Measurements from ENCODE around the gene ABT1. TPM values are rescaled to one million over a fixed set of nuclear protein-coding genes. Genes with fewer than 3 reads are reported as not detected.

The ABT1 gene
- polyA plus RNA-seq, 1 of the 3 experiments (the other 2 are of a cell fraction), result 15.4 TPM

- Histone ChIP-seq H3K4me2 (no peak overlapping the region), H3K4me1 (ENCODE audit: control insufficient read depth in 1 of 2, insufficient read depth in 2 of 2, low read depth in 1 of 2, low read length in 1 of 2) (no peaks in the 10 kb centered on the region; a peak in 1 of 4 replicates), H3K9me2 (no peaks in the 10 kb centered on the region), H3F3A (replicated peaks; ENCODE audit: insufficient read depth) (peaks cover 5% of the 10 kb centered on the region), H3K9ac (no peak overlapping the region), H3K4me3 (ENCODE audit: low read depth in 2 of 2, low read length in 1 of 2) (no peak overlapping the region), H4K20me1 (ENCODE audit: insufficient read depth) (no peaks in the 10 kb centered on the region), H3K27ac (ENCODE audit: low read depth in 2 of 2, low read length in 1 of 2) (no peak overlapping the region), H3K36me3 (replicated peaks in 1 of 2; ENCODE audit: control insufficient read depth in 1 of 2, insufficient read depth in 2 of 2, low read length in 1 of 2) (peaks cover 11 to 14% of the 10 kb centered on the region in 2 experiments), H3K27me3 (ENCODE audit: insufficient read depth) (no peaks in the 10 kb centered on the region), H3K9me3 (no peaks in the 10 kb centered on the region), H3K79me2 (ENCODE audit: insufficient read depth) (0 out of 2 replicates have a peak, but pooled peaks cover 4% of the 10 kb centered on the region), H2AFZ (ENCODE audit: low read depth) (no peak overlapping the region)
- TF ChIP-seq NFIC (IDR thresholded peaks at IDR 0.05; ENCODE audit: borderline replicate concordance) (no peak), IRF3 (IDR thresholded peaks at IDR 0.05; ENCODE audit: low read depth, low read length) (no peak), RFX5 (IDR thresholded peaks at IDR 0.05; ENCODE audit: low read length) (no peak), RXRA (IDR thresholded peaks at IDR 0.05; ENCODE audit: borderline replicate concordance, low read depth) (no peak)
- WGBS (ENCODE audit: low lambda C conversion rate), result 34% methylated on average over 3 of the region's 3 CpGs
- ChIA-PET POLR2A (no interaction called here), CTCF (no interaction called here)
- no peak for DNase-seq
Measured at GRCh38 chr6:26604026-26604425, 7.3 kb downstream of the ABT1 start.

GRCh38 chr6:26604797-26605196 lies 8.0 kb downstream of the ABT1 start:
- no peak overlapping the region for H2AFZ ChIP-seq (ENCODE audit: low read depth)
- WGBS (ENCODE audit: low lambda C conversion rate), result 22% methylated on average over 3 of the region's 3 CpGs
- H3K4me1 ChIP-seq (ENCODE audit: control insufficient read depth in 1 of 2, insufficient read depth in 2 of 2, low read depth in 1 of 2, low read length in 1 of 2), result no peaks in the 10 kb centered on the region; a peak in 1 of 4 replicates
- peaks cover 5 to 6% of the 10 kb centered on the region in 2 experiments for H3K36me3 ChIP-seq (replicated peaks in 1 of 2; ENCODE audit: control insufficient read depth in 1 of 2, insufficient read depth in 2 of 2, low read length in 1 of 2)
- CTCF ChIA-PET, result no interaction called here
- no peaks in the 10 kb centered on the region for H3K9me2 ChIP-seq
- H3K9me3 ChIP-seq, result no peaks in the 10 kb centered on the region
- H4K20me1 ChIP-seq (ENCODE audit: insufficient read depth), result no peaks in the 10 kb centered on the region
- DNase-seq, result no peak
- no peak overlapping the region for H3K4me2 ChIP-seq
- H3F3A ChIP-seq (replicated peaks; ENCODE audit: insufficient read depth), result peaks cover 4% of the 10 kb centered on the region
- no peaks in the 10 kb centered on the region for H3K27me3 ChIP-seq (ENCODE audit: insufficient read depth)
- TF ChIP-seq JUND (IDR thresholded peaks at IDR 0.05), result no peak
- no peak for TF ChIP-seq RCOR1 (IDR thresholded peaks at IDR 0.05; ENCODE audit: low read length)
- TF ChIP-seq GATA2 (CRISPR knock-in tag; IDR thresholded peaks at IDR 0.05), result no peak
- no peak for TF ChIP-seq RFX5 (IDR thresholded peaks at IDR 0.05; ENCODE audit: low read length)
- no peak for TF ChIP-seq REST (IDR thresholded peaks at IDR 0.05; ENCODE audit: low read depth, low read length)
- no peak for TF ChIP-seq CHD2 (IDR thresholded peaks at IDR 0.05; ENCODE audit: low read length, partially characterized antibody)
- no peak for TF ChIP-seq NFIC (IDR thresholded peaks at IDR 0.05; ENCODE audit: borderline replicate concordance)
- TF ChIP-seq FOXM1 (IDR thresholded peaks at IDR 0.05; ENCODE audit: low read depth), result no peak
- no peak for TF ChIP-seq GABPA (IDR thresholded peaks at IDR 0.05; ENCODE audit: low read depth)
- no peak for TF ChIP-seq TEAD4 (IDR thresholded peaks at IDR 0.05; ENCODE audit: borderline replicate concordance, insufficient read depth)
- TF ChIP-seq, protein P1, sequence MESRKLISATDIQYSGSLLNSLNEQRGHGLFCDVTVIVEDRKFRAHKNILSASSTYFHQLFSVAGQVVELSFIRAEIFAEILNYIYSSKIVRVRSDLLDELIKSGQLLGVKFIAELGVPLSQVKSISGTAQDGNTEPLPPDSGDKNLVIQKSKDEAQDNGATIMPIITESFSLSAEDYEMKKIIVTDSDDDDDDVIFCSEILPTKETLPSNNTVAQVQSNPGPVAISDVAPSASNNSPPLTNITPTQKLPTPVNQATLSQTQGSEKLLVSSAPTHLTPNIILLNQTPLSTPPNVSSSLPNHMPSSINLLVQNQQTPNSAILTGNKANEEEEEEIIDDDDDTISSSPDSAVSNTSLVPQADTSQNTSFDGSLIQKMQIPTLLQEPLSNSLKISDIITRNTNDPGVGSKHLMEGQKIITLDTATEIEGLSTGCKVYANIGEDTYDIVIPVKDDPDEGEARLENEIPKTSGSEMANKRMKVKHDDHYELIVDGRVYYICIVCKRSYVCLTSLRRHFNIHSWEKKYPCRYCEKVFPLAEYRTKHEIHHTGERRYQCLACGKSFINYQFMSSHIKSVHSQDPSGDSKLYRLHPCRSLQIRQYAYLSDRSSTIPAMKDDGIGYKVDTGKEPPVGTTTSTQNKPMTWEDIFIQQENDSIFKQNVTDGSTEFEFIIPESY (IDR thresholded peaks at IDR 0.05; ENCODE audit: borderline replicate concordance, low read depth), result no peak
- no peak for TF ChIP-seq MXI1 (IDR thresholded peaks at IDR 0.05; ENCODE audit: low read depth, low read length)
- TF ChIP-seq, protein P2, sequence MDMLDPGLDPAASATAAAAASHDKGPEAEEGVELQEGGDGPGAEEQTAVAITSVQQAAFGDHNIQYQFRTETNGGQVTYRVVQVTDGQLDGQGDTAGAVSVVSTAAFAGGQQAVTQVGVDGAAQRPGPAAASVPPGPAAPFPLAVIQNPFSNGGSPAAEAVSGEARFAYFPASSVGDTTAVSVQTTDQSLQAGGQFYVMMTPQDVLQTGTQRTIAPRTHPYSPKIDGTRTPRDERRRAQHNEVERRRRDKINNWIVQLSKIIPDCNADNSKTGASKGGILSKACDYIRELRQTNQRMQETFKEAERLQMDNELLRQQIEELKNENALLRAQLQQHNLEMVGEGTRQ (IDR thresholded peaks at IDR 0.05; ENCODE audit: borderline replicate concordance, low read depth, low read length), result no peak
- no peak for TF ChIP-seq EP300 (IDR thresholded peaks at IDR 0.05; ENCODE audit: borderline replicate concordance in 1 of 2, low read depth in 1 of 2, low read length in 1 of 2)
- no peak for TF ChIP-seq PBX3 (IDR thresholded peaks at IDR 0.05)
- no peak overlapping the region for H3K4me3 ChIP-seq (ENCODE audit: low read depth in 2 of 2, low read length in 1 of 2)
- H3K79me2 ChIP-seq (ENCODE audit: insufficient read depth), result no peaks in the 10 kb centered on the region
- H3K27ac ChIP-seq (ENCODE audit: low read depth in 2 of 2, low read length in 1 of 2), result no peak overlapping the region
- POLR2A ChIA-PET, result no interaction called here
- H3K9ac ChIP-seq, result no peak overlapping the region

All from SK-N-SH (cell line).